UCSD-AML1 (cell line): ENCODE measurements around the gene SPINK1.
"Not testable (repeated sequence)": the region's sequence is repeated elsewhere in the genome, so short reads cannot be mapped to it uniquely, and the experiment has no call there.

Experiments used
- DNase-seq: peaks from one replicate; lab custom pipeline; 2025; ENCODE audit not compliant: unreplicated experiment; lab: John Stamatoyannopoulos, UW

Gene SPINK1

DNA sequence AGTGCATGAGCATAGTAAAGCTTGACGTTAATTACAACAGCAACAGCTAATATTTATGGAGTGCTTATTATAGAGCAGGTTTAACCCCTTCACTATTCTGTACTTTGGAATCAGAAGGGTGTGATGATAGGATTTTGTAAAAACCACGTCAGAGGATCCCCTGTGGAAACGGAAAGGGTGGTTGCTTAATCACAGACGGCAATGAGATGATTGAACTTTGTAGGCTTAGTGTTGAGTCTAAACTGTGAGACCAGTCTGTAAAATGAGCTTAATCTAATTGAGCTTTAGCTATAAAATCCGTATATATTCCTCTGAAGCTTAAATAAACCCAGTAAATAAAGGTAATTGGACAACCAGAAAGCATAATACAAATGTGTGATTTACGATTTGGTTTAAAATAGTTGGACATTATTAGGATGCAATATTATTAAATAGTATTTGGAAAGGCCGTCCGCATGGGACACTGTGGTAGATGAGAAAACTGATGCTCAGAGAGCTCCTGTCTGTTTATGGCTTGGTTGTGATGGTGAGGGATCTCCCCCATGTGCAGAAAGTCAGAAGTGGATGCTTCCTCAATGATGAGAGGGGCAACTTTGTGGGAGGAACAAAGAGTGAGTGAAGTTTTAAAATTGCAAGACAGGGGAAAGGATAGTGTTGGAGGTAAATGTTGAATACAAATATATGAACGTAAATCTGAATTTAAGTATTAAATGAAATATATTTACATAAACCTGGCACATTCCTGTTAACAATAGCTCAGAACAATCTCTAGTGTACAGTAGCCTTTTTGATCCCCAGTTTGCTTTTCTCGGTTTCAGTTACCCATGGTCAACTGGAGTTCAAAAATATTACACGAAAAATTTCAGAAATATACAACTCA is 23.7 kb upstream of the SPINK1 start:
- DNase-seq, result no peak

DNA sequence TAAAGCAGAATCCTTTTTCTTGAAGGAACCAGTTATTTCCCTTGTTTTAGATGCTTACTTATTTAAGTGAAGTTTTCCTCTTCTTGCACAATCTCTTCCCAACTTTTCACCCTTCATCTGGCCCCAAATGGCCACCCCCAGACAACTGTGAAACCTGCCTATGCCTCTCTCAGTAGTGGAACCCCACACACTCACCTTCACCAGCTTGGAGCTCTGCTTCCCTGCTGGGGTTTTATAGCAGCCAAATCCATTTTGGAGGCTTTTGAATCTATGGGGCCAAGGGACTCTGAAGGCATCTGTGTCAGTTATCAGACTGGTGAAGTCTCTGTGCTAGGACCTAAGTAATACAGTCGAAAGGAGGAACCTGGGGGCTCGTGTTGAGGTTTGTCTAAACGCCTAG is 22.9 kb upstream of the SPINK1 start:
- no peak for DNase-seq

DNA sequence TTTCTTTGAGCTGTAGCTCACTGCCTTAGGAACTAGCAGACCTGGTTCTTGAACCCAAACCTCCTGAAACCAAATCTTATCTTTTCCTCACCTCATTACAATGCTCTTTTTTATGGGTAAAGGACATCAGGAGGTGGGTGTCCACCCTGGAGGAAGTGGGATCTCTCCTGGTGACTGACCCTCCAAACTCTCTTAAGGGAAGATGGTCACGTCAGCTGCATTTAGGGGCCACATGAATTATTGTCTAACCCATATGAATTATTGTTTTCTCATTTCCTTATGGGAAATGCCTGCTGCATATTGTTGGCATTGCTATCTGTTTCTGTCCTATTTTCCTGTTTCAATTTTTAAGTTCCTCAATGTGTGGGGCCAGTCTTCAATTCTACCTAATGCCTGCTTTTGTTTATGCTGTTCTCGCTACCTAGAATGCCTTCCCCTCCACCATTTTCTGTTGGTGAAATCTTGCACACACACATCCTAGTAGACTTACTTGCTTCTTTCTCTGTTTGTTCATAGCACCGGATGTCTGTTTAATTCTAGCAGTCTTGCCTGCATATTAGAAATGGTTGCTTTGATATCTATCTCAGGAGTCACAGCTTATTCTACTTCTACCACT is 22.0 kb upstream of the SPINK1 start:
- DNase-seq, result no peak

DNA sequence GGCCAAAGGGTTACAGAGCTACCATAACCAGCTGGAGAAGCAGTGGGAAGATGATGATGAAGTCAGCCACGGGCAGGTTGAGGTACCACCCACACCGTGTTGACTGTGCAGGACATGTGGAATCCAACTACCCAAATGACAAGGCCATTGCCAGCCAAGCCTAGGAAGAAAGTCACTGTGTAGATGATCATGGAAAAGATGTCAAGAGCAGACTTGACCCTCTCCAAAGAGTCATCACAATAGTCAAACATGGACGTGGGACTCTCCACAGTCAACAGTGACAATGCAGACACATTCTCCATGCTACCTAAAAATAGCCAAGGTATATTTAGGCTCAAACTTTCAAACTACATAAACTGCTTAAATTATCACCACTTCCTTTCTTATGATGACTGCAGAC is 20.9 kb upstream of the SPINK1 start:
- DNase-seq, result no peak

DNA sequence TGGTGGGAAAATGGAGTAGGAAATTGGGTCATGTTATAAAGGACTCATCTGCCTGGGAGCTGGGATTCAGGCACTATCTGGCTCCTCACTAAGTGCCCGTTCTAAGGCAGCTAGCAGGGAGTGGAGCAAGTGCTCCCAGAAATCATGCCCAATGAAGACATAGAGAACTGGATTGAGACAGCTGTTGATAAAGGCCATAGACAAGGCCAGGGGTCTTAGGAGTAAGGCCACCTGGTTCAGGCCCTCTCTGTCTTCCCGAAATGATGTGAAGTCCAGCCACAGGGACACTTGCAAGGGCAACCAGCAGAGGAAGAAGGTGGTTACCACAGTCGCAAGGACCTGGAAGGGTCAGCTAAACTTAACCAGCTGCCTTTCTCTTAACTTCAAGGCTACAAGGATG is 20.1 kb upstream of the SPINK1 start:
- DNase-seq, result no peak

DNA sequence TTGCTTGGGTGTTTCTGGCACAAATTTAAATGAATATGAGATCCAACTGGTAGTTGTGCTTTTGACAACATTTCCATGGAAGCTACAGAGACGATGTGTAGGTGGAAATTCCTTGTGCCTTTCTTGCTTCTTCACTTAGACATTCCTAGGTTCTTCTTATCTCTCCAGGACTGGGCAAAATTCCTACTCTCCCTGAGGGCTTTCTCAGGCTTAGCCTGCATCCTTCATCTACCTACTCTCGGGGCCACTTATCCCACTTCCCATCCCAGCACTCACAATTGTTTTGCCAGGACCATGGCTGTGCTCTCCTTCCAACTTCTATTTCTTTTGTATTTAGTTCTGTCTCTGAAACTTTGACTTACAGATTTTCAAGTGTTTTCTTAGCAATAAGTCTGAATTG is 17.8 kb upstream of the SPINK1 start:
- no peak for DNase-seq

DNA sequence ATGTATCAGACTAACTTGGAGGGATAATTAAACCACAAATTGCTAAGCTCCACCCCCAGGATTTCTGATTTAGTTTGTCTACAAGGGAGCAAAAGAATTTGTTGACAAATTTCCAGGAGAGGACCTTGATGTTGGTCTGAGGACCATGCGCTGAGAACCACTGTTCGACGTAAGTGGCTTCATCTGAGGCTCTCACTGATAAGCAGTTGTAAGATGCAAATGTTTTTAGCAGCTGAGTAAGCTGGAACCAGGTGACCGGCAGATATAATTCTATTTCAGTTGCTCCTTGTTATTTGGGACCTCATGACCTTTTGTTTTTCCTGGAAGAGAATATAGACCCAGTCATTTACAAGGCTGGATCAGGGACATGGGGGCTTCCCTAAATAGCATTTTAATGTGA is 14.1 kb upstream of the SPINK1 start:
- no peak for DNase-seq

DNA sequence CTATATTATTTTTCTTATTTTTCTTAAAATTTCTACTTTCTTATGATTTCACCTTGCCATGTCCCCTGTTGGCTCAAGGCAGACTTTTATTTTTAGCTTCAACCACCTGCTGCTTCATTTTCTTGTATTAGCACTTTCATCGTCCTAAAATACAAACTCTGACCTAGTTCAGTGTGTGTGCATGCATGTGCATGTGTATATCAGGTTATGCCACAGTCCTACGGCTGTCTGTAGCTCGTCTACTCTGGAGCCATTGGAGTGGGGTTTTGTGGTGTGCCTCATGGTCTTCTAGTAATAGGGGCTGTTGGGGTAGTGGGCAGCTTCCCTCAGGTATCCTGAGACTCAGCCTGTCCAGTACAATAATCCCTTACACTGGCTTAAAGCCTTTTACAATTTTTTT is 13.4 kb upstream of the SPINK1 start:
- DNase-seq, result no peak

DNA sequence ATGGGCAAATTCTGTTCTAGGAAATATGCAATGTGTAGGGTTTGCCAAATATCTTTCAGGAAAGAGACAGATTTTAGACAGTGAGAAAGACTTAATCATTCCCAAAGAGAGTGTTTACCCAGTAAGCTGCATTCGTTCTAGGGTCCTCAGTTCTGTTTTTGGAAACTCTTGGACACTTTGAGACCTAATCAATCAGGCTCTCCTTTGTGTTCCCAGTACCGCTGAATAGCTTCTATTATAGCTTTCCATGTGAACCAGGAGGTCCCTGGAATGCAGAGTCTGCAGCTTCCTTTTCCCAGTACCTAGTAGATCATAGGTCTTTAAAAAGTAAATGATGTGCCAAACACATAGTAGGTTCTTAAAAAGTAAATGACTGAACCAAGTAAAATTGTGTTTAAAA is 11.4 kb upstream of the SPINK1 start:
- no peak for DNase-seq

DNA sequence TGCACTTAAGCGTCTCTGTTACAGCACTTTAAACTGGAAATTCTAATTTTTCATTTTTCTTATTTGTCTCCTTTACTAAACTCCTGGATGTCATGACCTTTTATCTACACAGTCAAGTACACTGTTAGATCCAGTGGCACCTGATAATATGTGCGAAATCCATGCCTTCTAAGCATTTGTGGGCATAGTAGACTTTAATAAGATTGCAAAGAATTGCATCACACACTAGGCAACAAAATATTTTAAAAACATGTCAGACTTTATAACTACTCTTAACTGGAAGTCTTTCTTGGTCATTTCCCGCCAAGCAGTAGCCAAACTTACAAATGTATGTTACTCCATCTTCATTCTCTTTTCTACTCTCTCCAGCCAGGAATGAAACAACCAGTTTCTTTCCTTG is 5.0 kb upstream of the SPINK1 start:
- DNase-seq, result no peak

DNA sequence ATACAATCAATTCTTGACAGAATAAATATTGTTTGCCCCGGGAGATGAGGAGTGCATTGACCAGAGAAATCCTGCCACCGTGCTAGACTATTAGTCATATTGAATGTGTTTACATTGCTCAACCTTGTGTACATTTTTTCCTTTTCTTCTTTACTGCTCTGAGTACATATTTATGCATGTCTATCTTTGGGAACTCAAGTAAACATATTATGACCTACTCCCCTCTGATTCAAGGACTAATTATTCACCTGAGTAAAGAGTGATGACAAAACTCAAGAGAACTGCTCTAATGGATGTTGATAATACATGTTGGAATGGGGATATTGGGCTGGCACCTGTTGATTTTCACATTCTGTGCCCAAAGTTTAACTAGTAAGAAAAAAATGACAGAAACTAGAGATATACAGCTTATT is 3.9 kb upstream of the SPINK1 start:
- DNase-seq, result no peak

DNA sequence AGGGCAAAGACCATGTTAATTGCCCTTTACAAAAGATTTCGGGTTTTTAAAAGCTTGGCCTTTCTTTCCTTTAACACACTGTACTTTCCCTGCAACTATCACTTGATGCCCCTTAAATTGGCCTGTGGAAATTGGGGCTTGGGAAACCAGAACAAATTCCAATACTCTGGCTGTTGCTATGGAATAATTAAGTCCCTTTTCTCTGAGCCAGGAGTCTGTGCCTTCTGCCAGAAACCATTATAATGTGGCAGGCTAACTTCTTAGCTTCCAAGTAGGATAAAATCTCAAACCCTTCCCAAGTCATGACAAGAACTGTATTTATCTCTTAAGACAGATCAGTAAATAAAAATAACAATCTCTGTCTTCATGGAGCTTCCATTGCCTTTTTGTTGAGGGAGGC is 1.1 kb upstream of the SPINK1 start:
- no peak for DNase-seq

DNA sequence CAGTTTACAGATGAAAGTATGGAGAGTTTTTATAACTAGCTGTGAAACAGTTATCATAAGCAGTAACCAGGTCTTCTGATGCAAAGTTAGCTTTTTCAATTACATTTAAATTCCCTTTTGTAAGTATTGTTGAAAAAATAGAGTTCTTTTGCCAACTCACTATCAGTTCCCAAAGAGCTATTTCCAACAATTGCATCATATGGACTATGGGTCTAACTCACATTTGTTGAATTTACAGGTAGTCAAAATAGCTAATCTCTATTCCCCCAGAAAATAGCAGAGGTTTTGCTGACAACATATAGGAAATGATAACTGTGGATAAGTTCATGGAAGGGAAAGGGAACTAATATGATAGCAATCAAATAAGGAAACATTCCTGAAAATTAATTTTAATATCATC is 1.4 kb downstream of the SPINK1 start:
- DNase-seq, result no peak

DNA sequence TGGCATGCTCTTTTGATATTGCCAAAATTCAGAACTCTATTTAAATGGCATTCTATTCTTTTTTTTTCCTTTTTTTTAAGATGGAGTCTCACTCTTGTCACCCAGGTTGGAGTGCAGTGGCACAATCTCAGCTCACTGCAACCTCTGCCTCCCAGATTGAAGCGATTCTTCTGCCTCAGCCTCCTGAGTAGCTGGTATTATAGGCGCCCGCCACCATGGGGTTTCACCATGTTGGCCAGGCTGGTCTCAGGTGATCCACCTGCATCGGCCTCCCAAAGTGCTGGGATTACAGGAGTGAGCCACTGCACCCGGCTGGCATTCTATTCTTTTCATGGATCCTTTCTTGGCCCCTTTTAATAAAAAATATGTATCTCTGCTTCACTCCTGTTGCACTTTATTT is 4.5 kb downstream of the SPINK1 start:
- not testable (repeated sequence) for DNase-seq

DNA sequence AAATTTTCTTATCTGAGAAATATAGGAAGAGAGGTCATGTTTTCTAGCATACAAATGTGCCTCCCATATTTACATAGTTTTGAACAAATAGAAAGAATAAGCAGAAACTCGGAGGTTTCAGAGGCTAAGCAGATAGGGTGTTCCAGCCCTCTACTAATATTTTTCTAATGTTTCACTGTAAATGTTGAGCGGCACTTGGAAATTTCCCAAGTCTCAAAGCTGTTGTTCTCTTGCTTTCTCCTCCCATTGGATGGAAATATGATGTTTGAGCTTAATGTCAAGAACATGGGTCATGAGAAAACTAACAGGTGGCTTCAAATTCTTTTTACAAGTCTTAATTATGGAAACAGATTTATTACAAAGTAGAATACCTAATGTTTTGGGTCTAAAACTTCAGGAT is 5.1 kb downstream of the SPINK1 start:
- DNase-seq, result no peak

DNA sequence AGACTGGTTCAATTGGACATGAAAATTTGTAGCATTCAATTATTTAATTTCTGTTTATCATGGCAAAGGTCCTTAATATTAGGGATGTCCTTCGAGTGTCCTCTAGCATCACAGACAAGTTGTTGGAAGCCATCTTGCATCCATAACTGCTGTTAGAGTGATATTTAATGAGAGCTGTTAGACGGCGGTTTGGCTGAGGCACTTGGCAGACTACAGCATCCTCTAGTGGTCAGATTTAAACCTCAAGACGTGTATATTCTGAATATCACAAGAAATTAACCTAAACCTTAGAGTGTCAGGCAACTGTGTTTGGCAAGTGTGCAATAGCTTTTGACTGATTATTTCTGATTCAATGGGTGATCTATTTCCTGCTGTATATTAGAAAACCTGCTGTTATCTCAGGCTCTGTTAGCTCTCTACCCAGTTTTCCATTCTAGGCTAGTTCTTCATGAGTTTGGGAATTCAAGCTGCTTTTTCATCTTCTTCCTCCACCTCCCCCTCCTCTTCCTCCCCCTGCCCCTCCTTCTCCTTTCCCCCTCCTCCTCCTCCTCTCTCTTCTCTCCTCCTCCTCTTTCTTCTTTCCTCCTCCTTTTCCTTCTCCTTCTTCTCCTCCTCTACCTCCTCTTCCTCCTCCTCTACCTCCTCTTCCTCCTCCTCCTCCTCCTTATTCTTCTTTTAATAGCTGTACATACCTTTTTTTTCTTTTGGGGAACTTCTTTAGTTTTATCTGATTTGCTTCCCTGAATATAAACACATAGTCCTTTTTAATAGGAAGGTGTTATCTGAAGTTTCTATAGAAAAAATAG is 8.6 kb downstream of the SPINK1 start:
- DNase-seq, result peak; percentile 23

DNA sequence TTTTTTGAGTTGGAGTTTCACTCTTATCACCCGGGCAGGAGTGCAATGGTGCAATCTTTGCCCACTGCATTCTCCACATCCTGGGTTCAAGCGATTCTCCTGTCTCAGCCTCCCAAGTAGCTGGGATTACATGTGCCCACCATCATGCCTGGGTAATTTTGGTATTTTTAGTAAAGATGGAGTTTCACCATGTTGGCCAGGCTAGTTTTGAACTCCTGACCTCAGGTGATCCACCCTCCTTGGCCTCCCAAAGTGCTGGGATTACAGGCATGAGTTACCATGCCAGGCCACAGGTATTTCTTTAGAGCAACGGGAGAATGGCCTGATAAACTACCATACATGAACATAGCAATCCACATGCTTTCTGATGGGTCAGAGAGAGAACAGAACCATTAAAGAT is 9.2 kb downstream of the SPINK1 start:
- DNase-seq, result not testable (repeated sequence)

DNA sequence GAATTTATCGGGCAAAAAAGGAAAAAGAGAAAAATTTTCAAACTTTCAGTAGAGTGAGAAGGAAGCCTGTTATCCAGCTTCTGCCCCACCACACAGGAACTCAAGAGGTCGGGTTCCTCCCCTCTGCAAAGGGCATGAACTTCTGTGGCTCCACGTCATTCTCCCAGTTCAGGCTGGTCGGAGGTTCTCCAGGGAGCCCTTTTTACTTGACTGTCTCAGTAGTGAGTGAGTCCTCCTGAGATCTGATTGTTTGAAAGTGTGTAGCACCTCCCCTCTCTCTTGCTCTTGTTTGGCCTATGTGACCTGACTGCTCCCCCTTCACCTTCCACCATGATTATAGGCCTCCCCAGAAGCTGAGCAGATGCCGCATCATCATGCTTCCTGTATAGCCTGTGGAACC is 9.7 kb downstream of the SPINK1 start:
- DNase-seq, result peak; percentile 11

DNA sequence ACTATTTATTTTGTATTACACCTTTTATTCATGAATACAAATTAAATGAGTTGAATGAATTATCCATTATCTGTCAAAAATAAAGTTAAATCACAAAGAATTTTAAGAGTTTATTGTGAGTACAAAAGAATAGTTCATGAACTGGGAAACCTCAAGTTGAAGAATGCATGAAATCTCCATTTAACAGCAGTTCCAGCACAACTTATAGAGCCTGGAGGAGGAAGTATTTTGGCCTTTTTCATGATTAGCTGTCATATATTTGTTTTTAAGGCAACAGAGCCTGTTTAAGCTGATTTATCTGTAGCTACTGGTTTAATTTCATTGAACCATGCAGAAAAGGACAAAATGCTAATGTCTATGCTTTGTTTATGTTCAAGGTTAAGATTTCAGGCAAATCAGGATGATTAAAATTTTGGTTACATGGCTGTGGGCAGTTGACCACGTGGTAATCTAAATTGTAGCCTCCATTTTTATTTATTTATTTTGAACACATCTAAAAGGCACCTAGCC is 12.2 kb downstream of the SPINK1 start:
- DNase-seq, result no peak

DNA sequence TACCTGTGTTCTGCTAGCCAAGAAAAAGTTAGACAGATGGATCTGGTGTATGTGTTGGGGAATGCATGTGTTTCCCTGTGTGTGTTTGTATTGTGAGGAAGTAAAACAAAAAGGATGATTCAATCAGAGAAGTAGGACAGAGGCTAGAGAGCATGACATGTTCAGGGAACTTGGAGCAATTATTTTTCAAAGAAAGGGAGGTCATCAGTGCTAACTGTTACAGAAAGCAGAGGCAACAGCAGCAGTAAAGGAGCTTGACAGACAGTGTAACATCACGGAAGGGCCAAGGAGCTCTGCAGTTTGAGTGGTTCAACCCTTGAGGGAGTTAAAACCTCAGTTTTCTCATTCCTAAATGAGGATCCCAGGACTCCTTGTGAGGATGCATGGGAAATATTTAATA is 13.2 kb downstream of the SPINK1 start:
- no peak for DNase-seq

DNA sequence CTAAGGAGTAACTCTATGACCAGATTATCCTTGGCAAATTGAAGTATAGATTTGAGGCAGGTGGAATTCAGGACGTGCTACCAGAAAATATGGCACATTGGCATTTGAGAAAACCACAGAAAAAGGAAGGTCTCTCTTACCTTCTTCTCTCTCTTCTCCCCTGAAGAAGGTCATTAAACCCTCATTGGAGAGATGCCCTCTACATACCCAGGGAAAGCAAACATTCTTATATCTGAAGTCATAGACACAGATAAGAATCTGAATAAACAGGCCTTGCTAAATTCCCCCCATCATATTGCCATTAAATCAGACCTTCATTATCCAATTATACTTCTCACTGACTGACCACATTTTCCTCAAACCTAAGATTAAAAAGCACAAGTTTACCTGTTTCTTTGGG is 17.8 kb downstream of the SPINK1 start:
- no peak for DNase-seq
